ENCODE measurements around the gene COL23A1. TPM values are rescaled to one million over a fixed set of nuclear protein-coding genes. Genes with fewer than 3 reads are reported as not detected.

The COL23A1 gene
- under 1 TPM in 4 of 6 donors, not detected in 2; 0.06 to 0.43 (median 0.31) TPM for total RNA-seq
- polyA plus RNA-seq, result under 1 TPM; 0.30 to 0.68 TPM

- H3K4me1 ChIP-seq, result no peaks in the 10 kb centered on the region
- peaks cover 0 to 6% (median 2%) of the 10 kb centered on the region in 4 donors for H3K9me3 ChIP-seq
- H3K27me3 ChIP-seq, result no peaks in the 10 kb centered on the region
- DNase-seq (peak in 3 of 6 donors; percentile 36 to 66 (median 60)), FAIRE-seq (no peak), ATAC-seq (peak; percentile 43 to 87 (median 64))
- intact Hi-C loops (cut with DNase I), result no loop called here
- 1 to 2% methylated on average over 33 to 78 of the region's 78 CpGs for WGBS, 2 donors
- H3K36me3 ChIP-seq, result no peaks in the 10 kb centered on the region
- TF ChIP-seq CTCF (IDR thresholded peaks at IDR 0.05), result peak in 3 of 4 donors; percentile 25 to 32 (median 28)
- H3K27ac ChIP-seq, result no peak within 1 kb of the TSS
- H3K4me3 ChIP-seq, result peak within 1 kb of the TSS in 3 of 4 donors; percentile 17 to 48 (median 24)
These were observed at the start of gene COL23A1 for GRCh38 chr5:178590141-178590923. TSS of gene COL23A1 (minus strand) at chr5:178590393.

- FAIRE-seq (no peak), DNase-seq (no peak), ATAC-seq (no peak)
- no peak for TF ChIP-seq CTCF (IDR thresholded peaks at IDR 0.05)
- no peak overlapping the region for H3K27ac ChIP-seq
- WGBS, 2 donors, result 61% methylated on average over 9 of the region's 9 CpGs
- no peaks in the 10 kb centered on the region for H3K4me1 ChIP-seq
- H3K9me3 ChIP-seq, result no peaks in the 10 kb centered on the region
- intact Hi-C loops (cut with DNase I), result no loop called here
- H3K4me3 ChIP-seq, result no peak overlapping the region
- H3K27me3 ChIP-seq, result no peaks in the 10 kb centered on the region
- H3K36me3 ChIP-seq, result no peaks in the 10 kb centered on the region
These were observed 47.3 kb upstream of the COL23A1 start for GRCh38 chr5:178637356-178638074.

- DNase-seq, result no peak
- H3K4me1 ChIP-seq, result no peaks in the 10 kb centered on the region
- FAIRE-seq, result no peak
- no peak overlapping the region for H3K27ac ChIP-seq
- no peaks in the 10 kb centered on the region for H3K36me3 ChIP-seq
- intact Hi-C loops (cut with DNase I), result no loop called here
- H3K4me3 ChIP-seq, result no peak overlapping the region
- no peak for TF ChIP-seq CTCF (IDR thresholded peaks at IDR 0.05)
- H3K27me3 ChIP-seq, result no peaks in the 10 kb centered on the region
- H3K9me3 ChIP-seq, result no peaks in the 10 kb centered on the region
- WGBS, 2 donors, result 33 to 47% methylated on average over 4 of the region's 4 CpGs
- no peak for ATAC-seq
These were observed 42.1 kb upstream of the COL23A1 start for GRCh38 chr5:178632285-178632684.

GRCh38 chr5:178630951-178631350 lies 40.8 kb upstream of the COL23A1 start:
- 29 to 31% methylated on average over 2 of the region's 2 CpGs for WGBS, 2 donors
- Histone ChIP-seq H3K4me3 (no peak overlapping the region), H3K36me3 (no peaks in the 10 kb centered on the region), H3K27ac (no peak overlapping the region), H3K4me1 (no peaks in the 10 kb centered on the region), H3K9me3 (no peaks in the 10 kb centered on the region), H3K27me3 (no peaks in the 10 kb centered on the region)
- no peak for FAIRE-seq
- no peak for DNase-seq
- intact Hi-C loops (cut with DNase I), result no loop called here
- TF ChIP-seq CTCF (IDR thresholded peaks at IDR 0.05), result no peak
- ATAC-seq, result no peak
